H1 (cell line): ENCODE data around the gene RAB7B. TPM values are rescaled to one million over a fixed set of nuclear protein-coding genes. Genes with fewer than 3 reads are reported as not detected.

Source experiments
- CTCF ChIA-PET: fragments of 300-600 bp; sonication (Branson Sonifier 250); formaldehyde crosslinking; loops from one replicate; lab custom pipeline; 2021; ENCODE audit not compliant: partially characterized antibody; lab: Charles Lee
- POLR2A ChIA-PET: fragments of 300-600 bp; sonication (Branson Sonifier 250); formaldehyde crosslinking; loops from one replicate; lab custom pipeline; 2021; ENCODE audit warnings: inconsistent platforms; ENCODE audit not compliant: partially characterized antibody; lab: Charles Lee
- DNase-seq, 2 experiments: peaks; one replicate each; pipeline versions ENCODE4 v3.0.0 to v3.0.0-alpha.2; 2010 to 2022; ENCODE audit warnings: low spot score in 2 of 2, low read depth in 1 of 2, mixed read lengths in 1 of 2
- FAIRE-seq: peaks from 2 replicates; lab custom pipeline; 2011; peaks lifted over from hg19 to GRCh38; lab: Jason Lieb, UNC
- H2AFZ ChIP-seq: 2 replicates; pipeline ENCODE4 v1.8.1; 2012; ENCODE audit warnings: low read length, inconsistent platforms
- H2AK5ac ChIP-seq: 2 replicates; pipeline ENCODE4 v1.6.1; 2013; ENCODE audit warnings: low read depth, low read length
- H2BK120ac ChIP-seq: replicated peaks from 2 replicates; pipeline ENCODE3; 2013; ENCODE audit warnings: low read depth, low read length, inconsistent platforms
- H2BK12ac ChIP-seq: 2 replicates; pipeline ENCODE4 v1.6.1; 2013; ENCODE audit warnings: low read depth, low read length
- H2BK15ac ChIP-seq: 2 replicates; pipeline ENCODE4 v1.6.1; 2013; ENCODE audit warnings: low read length
- H2BK20ac ChIP-seq: 2 replicates; pipeline ENCODE4 v1.6.1; 2013; ENCODE audit warnings: low read length
- H2BK5ac ChIP-seq: 2 replicates; pipeline ENCODE4 v1.6.1; 2013; ENCODE audit warnings: low read depth, low read length
- H3K14ac ChIP-seq: 2 replicates; pipeline ENCODE4 v1.6.1; 2013; ENCODE audit warnings: inconsistent platforms; ENCODE audit not compliant: insufficient read length
- H3K18ac ChIP-seq: 2 replicates; pipeline ENCODE4 v1.6.1; 2013; ENCODE audit warnings: low read length; ENCODE audit errors: extremely low read depth
- H3K23ac ChIP-seq: 2 replicates; pipeline ENCODE4 v1.6.1; 2013; ENCODE audit warnings: inconsistent platforms; ENCODE audit not compliant: insufficient read length
- H3K23me2 ChIP-seq: 2 replicates; pipeline ENCODE4 v1.6.1; 2013; ENCODE audit warnings: low read depth, low read length
- H3K27ac ChIP-seq: 2 replicates; pipeline ENCODE4 v1.6.1; 2011; ENCODE audit warnings: low read depth, low read length, inconsistent platforms
- H3K27me3 ChIP-seq, 4 experiments: replicated peaks in 1 of 4; 1 replicate in 1 of 4; 2 replicates in 3 of 4; pipeline versions ENCODE4 v1.6.1 to v1.8.1; 2011 to 2013; ENCODE audit warnings: low read length in 3 of 4, mild to moderate bottlenecking in 3 of 4, inconsistent platforms in 2 of 4, mixed read lengths in 2 of 4, moderate library complexity in 1 of 4; ENCODE audit not compliant: control insufficient read depth in 3 of 4, insufficient read depth in 3 of 4; ENCODE audit errors: extremely low read depth in 1 of 4
- H3K36me3 ChIP-seq, 4 experiments: 2 replicates each; pipeline versions ENCODE4 v1.6.1 to v1.8.1; 2011 to 2013; ENCODE audit warnings: mild to moderate bottlenecking in 4 of 4, low read length in 3 of 4, moderate library complexity in 2 of 4, control low read depth in 1 of 4, inconsistent platforms in 1 of 4; ENCODE audit not compliant: insufficient read depth in 4 of 4, control insufficient read depth in 2 of 4
- H3K4ac ChIP-seq: replicated peaks from 2 replicates; pipeline ENCODE3; 2013; ENCODE audit warnings: low read length, low read depth, mixed read lengths, inconsistent platforms; ENCODE audit not compliant: insufficient read length
- H3K4me1 ChIP-seq, 4 experiments: replicated peaks in 1 of 4; 1 replicate in 1 of 4; 2 replicates in 3 of 4; pipeline versions ENCODE4 v1.6.1 to v1.8.1; 2011 to 2013; ENCODE audit warnings: low read length in 3 of 4, inconsistent platforms in 2 of 4, mixed read lengths in 1 of 4; ENCODE audit not compliant: insufficient read depth in 4 of 4, control insufficient read depth in 3 of 4
- H3K4me2 ChIP-seq, 2 experiments: 2 replicates each; pipeline versions ENCODE4 v1.6.1 to v1.8.1; 2011 to 2013; ENCODE audit warnings: low read depth in 2 of 2, low read length in 2 of 2, control low read depth in 1 of 2, inconsistent platforms in 1 of 2, mild to moderate bottlenecking in 1 of 2; ENCODE audit not compliant: insufficient read depth in 1 of 2
- H3K4me3 ChIP-seq, 4 experiments: fragments of 200-600, 300-600 bp in 1 of 4; sonication (generic), shearing (Covaris generic), sonication (Bioruptor Twin) in 1 of 4; 2 replicates each; pipeline versions ENCODE4 v1.5.1 to v1.8.1; 2011 to 2016; ENCODE audit warnings: low read length in 4 of 4, low read depth in 3 of 4, control low read depth in 2 of 4, inconsistent platforms in 2 of 4, mild to moderate bottlenecking in 2 of 4, mixed read lengths in 1 of 4, moderate library complexity in 1 of 4; ENCODE audit not compliant: insufficient read depth in 2 of 4; ENCODE audit errors: extremely low read depth in 1 of 4
- H3K56ac ChIP-seq: replicated peaks from 2 replicates; pipeline ENCODE3; 2013; ENCODE audit warnings: low read depth, mild to moderate bottlenecking, mixed read lengths, low read length, inconsistent platforms; ENCODE audit not compliant: insufficient read length
- H3K79me1 ChIP-seq: 2 replicates; pipeline ENCODE4 v1.6.1; 2013; ENCODE audit warnings: low read depth, low read length, control low read depth
- H3K79me2 ChIP-seq, 2 experiments: 2 replicates each; pipeline versions ENCODE4 v1.6.1 to v1.8.1; 2012 to 2013; ENCODE audit warnings: low read length in 2 of 2, mild to moderate bottlenecking in 2 of 2, inconsistent platforms in 1 of 2; ENCODE audit not compliant: insufficient read depth in 2 of 2, control insufficient read depth in 1 of 2
- H3K9ac ChIP-seq, 4 experiments: replicated peaks in 1 of 4; 1 replicate in 1 of 4; 2 replicates in 3 of 4; pipeline versions ENCODE4 v1.6.1 to v1.8.1; 2011 to 2013; ENCODE audit warnings: low read depth in 3 of 4, low read length in 3 of 4, control low read depth in 2 of 4, mild to moderate bottlenecking in 2 of 4, moderate library complexity in 2 of 4, inconsistent platforms in 1 of 4; ENCODE audit errors: extremely low read depth in 1 of 4
- H3K9me3 ChIP-seq, 2 experiments: 2 replicates each; pipeline versions ENCODE4 v1.6.1 to v1.8.1; 2012 to 2013; ENCODE audit warnings: mild to moderate bottlenecking in 2 of 2, moderate library complexity in 2 of 2, control low read depth in 1 of 2, inconsistent platforms in 1 of 2, low read depth in 1 of 2, low read length in 1 of 2, mixed read lengths in 1 of 2; ENCODE audit not compliant: insufficient read depth in 2 of 2
- H4K20me1 ChIP-seq, 2 experiments: replicated peaks in 1 of 2; 2 replicates each; pipeline versions ENCODE3 to v1.8.1; 2011 to 2013; ENCODE audit warnings: inconsistent platforms in 2 of 2, low read length in 2 of 2, mild to moderate bottlenecking in 1 of 2; ENCODE audit not compliant: insufficient read depth in 2 of 2, control insufficient read depth in 1 of 2
- H4K5ac ChIP-seq: 2 replicates; pipeline ENCODE4 v1.6.1; 2013; ENCODE audit warnings: low read length, low read depth, mixed read lengths, inconsistent platforms; ENCODE audit not compliant: insufficient read length
- H4K8ac ChIP-seq: 2 replicates; pipeline ENCODE4 v1.8.0; 2013; ENCODE audit warnings: mild to moderate bottlenecking, moderate library complexity, low read length, inconsistent platforms; ENCODE audit not compliant: insufficient read depth; ENCODE audit errors: extremely low read depth
- H4K91ac ChIP-seq: replicated peaks from 2 replicates; pipeline ENCODE3; 2013; ENCODE audit warnings: low read length, mixed read lengths, inconsistent platforms; ENCODE audit not compliant: insufficient read length
- CTBP2 ChIP-seq: IDR thresholded peaks from 2 replicates; pipeline ENCODE4 v1.7.0; 2011; ENCODE audit warnings: borderline replicate concordance, mild to moderate bottlenecking, moderate library complexity, mixed read lengths, low read length; ENCODE audit not compliant: insufficient read depth, insufficient read length
- GTF2F1 ChIP-seq: IDR thresholded peaks from 2 replicates; pipeline ENCODE4 v1.6.1; 2012; ENCODE audit warnings: low read depth, low read length, improper control_type of control experiment, borderline replicate concordance
- WGBS, 2 experiments: shearing (Covaris generic) in 1 of 2; methylation state at CpG; one replicate each; pipeline versions ENCODE4 v1.1.6 to v1.1.7; 2013 to 2015; ENCODE audit warnings: low lambda C conversion rate in 2 of 2, mixed read lengths in 2 of 2, inconsistent platforms in 1 of 2, low coverage in 1 of 2, missing lambda C conversion rate in 1 of 2; ENCODE audit not compliant: insufficient replicate concordance in 2 of 2, insufficient coverage in 1 of 2, insufficient read length in 1 of 2; ENCODE audit errors: extremely low coverage in 1 of 2, missing lambda C conversion rate in 1 of 2; 5-methylcytosine and 5-hydroxymethylcytosine counted together
- polyA plus RNA-seq, 7 experiments: library from polyadenylated mRNA; depleted of rRNA in 3 of 7; stranded (reverse) in 5 of 7; unstranded in 2 of 7; fragments of >200 nt in 5 of 7; fragments of 200-250 nt in 2 of 7; gene quantifications; 1 replicate in 5 of 7; 2 replicates in 1 of 7; 4 replicates in 1 of 7; pipeline versions ENCODE4 v1.2.1 to v1.2.3, GENCODE V29; 2011 to 2013; ENCODE audit warnings: missing spikeins in 2 of 7, mixed read lengths in 2 of 7
- total RNA-seq: library from RNA; stranded (reverse); fragmentation: NEBNext Ultra II Directional; extraction: Animal tissue kit (Norgen Biotek cat#: 25700); gene quantifications from 2 replicates; pipeline ENCODE4 v1.2.1, GENCODE V29; 2021

Gene RAB7B
- total and polyA plus RNA-seq, 2 of the 8 experiments (the other 6 are each of a cell fraction or from before 2014, with no cell fraction given) = 0.05 TPM; not detected in 1

- no peak overlapping the region for H4K5ac ChIP-seq
- H3K27ac ChIP-seq = no peak overlapping the region
- no peak overlapping the region for H2BK20ac ChIP-seq
- no peak overlapping the region for H4K8ac ChIP-seq
- FAIRE-seq (no peak), DNase-seq (no peak)
- H3K79me1 ChIP-seq = no peaks in the 10 kb centered on the region
- H3K56ac ChIP-seq = no peak overlapping the region
- no peak overlapping the region for H2BK120ac ChIP-seq
- H3K4me3 ChIP-seq = no peak overlapping the region
- no peaks in the 10 kb centered on the region for H3K27me3 ChIP-seq
- H3K14ac ChIP-seq = no peak overlapping the region
- H2BK5ac ChIP-seq = no peak overlapping the region
- no peak overlapping the region for H3K18ac ChIP-seq
- no peak overlapping the region for H2BK15ac ChIP-seq
- no peak overlapping the region for H3K9ac ChIP-seq
- no peak overlapping the region for H4K91ac ChIP-seq
- H3K4me1 ChIP-seq = no peaks in the 10 kb centered on the region
- ChIA-PET CTCF (interaction anchor here (0.6 to 1.2 kb wide), 3 partner anchors 48 to 957 kb away, joined by 3 to 5 read pairs (median 4); no protein-coding TSS in a partner anchor), POLR2A (no interaction called here)
- 85% methylated on average over 3 of the region's 3 CpGs; no CpG with 5 or more reads in 1 of the 2 experiments for WGBS, 2 experiments
- H2AFZ ChIP-seq = no peak overlapping the region
- no peak overlapping the region for H2BK12ac ChIP-seq
- no peaks in the 10 kb centered on the region for H3K79me2 ChIP-seq
- no peaks in the 10 kb centered on the region for H3K23me2 ChIP-seq
- no peaks in the 10 kb centered on the region for H3K9me3 ChIP-seq
- no peaks in the 10 kb centered on the region for H3K36me3 ChIP-seq
- H4K20me1 ChIP-seq = no peaks in the 10 kb centered on the region
- no peak overlapping the region for H2AK5ac ChIP-seq
- no peak overlapping the region for H3K4ac ChIP-seq
- no peak overlapping the region for H3K4me2 ChIP-seq
- H3K23ac ChIP-seq = no peak overlapping the region
- TF ChIP-seq CTBP2 (no peak), GTF2F1 (no peak)
Measured at GRCh38 chr1:206025283-206025820, 22.2 kb upstream of the RAB7B start.
